Fibroblast of pulmonary artery (primary cell): ENCODE data around the gene FASTKD1.
A peak's percentile ranks its signal among the peaks of the same experiment; 100 is the strongest.
"Not testable (repeated sequence)": the region's sequence is repeated elsewhere in the genome, so short reads cannot be mapped to it uniquely, and the experiment has no call there.

ENCODE experiments used
- DNase-seq: peaks from one replicate; pipeline ENCODE4 v3.0.0-alpha.2; 2010; ENCODE audit warnings: low read depth
- H3K4me3 ChIP-seq: replicated peaks from 2 replicates; pipeline ENCODE4 v1.5.1; 2011; ENCODE audit warnings: low read depth, mild to moderate bottlenecking, control low read depth, low read length, moderate library complexity
- TF ChIP-seq, protein P1 (sequence below): IDR thresholded peaks from 2 replicates; pipeline ENCODE4 v1.5.1; 2011; ENCODE audit warnings: mild to moderate bottlenecking, control low read depth, low read length, inconsistent platforms; ENCODE audit errors: missing control alignments

FASTKD1 gene

DNA sequence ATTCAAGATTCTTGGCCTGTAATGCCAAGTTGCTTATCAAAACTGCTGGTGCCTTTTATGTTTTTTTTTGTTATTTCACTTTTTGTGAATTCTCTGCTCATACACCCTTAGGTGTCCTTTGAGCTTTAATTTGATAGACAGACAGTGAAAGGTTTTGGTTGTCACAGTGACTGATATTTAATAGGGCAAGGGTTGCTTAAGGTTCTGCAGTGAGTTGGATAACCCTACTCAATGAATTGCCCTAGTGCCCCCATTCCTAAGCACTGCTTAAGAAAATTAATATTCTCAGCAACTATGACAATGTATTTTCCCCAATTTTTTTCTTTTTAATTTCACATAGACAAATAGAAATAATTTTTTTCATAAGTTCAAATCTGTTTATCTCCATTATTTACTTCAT, 25.9 kb upstream of the FASTKD1 start:
- TF ChIP-seq, protein P1, sequence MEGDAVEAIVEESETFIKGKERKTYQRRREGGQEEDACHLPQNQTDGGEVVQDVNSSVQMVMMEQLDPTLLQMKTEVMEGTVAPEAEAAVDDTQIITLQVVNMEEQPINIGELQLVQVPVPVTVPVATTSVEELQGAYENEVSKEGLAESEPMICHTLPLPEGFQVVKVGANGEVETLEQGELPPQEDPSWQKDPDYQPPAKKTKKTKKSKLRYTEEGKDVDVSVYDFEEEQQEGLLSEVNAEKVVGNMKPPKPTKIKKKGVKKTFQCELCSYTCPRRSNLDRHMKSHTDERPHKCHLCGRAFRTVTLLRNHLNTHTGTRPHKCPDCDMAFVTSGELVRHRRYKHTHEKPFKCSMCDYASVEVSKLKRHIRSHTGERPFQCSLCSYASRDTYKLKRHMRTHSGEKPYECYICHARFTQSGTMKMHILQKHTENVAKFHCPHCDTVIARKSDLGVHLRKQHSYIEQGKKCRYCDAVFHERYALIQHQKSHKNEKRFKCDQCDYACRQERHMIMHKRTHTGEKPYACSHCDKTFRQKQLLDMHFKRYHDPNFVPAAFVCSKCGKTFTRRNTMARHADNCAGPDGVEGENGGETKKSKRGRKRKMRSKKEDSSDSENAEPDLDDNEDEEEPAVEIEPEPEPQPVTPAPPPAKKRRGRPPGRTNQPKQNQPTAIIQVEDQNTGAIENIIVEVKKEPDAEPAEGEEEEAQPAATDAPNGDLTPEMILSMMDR: no peak
- no peak for DNase-seq
- no peak overlapping the region for H3K4me3 ChIP-seq

DNA sequence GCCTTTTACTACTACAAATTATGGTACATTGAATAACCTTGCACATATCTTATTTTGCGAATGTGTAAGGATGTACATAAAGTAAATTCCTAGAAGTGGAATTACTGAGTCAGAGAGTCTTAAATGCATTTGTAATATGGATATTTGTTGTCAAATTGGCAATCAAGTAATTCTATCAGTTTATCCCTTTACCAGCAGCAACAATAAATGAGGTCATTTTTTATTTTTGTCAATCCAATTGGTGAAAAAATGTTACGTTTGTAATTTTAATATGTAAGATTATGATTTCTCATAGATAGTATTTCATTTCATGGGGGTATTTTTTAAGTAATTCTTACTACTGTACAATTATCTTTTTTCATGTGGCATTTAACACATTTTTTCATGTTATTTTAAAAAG, 25.3 kb upstream of the FASTKD1 start:
- no peak overlapping the region for H3K4me3 ChIP-seq
- TF ChIP-seq, protein P1: no peak

DNA sequence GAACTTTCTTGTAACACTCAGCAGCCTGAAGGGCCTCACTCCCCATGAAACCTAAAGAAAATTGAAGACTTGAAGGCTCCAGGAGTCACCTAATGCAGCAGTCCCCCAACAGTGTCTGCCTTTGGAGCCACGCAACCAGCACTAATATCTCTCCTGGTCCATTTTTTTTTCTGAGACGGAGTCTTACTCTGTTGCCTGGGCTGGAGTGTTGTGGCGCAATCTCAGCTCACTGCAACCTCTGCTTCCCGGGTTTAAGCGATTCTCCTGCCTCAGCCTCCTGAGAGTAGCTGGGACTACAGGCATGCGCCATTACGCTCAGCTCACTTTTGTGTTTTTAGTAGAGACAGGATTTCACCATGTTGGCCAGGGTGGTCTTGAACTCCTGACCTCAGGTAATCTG, 22.9 kb upstream of the FASTKD1 start:
- DNase-seq, H3K4me3 ChIP-seq: not testable (repeated sequence)

More for the DNA sequence above, 25.3 kb upstream of the FASTKD1 start:
- no peak for DNase-seq

DNA sequence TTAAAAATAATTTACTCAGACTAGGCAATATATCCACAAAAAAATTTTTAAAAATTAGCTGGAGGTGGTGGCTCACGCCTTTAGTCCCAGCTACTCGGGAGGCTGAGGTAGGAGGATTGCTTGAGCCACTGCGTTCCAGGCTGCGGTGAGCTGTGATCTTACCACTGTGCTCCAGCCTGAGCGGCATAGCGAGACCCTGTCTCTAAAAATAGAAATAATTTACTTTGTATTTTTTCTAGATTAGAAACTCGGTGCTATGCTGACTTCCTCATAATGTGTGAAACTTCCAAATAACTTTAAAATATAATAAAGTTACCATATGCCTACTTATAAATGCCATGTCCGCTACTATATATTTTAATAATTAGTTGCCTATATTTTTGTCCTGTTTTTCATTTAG, 17.1 kb upstream of the FASTKD1 start:
- no peak for DNase-seq
- TF ChIP-seq, protein P1: no peak
- H3K4me3 ChIP-seq: no peak overlapping the region

DNA sequence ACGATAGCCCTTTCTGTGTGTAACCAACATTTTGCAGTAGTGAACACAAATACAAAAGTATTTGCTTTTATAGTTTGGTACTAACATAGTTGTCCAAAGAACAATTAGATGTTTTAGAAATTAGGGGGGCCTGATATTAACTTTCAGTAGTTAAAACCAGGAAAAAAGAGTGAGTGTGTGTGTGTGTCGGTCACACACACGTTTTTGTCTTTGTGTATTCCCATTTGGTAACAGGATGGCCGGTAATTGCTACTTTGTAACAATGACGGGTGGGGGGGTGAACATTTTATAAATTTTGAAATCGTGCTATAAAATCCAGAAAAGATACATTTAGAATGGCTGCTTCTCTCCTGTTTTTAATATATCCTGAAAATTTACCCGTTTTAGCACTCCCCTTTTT, 12.0 kb upstream of the FASTKD1 start:
- H3K4me3 ChIP-seq: peak overlapping the region; percentile 72
- TF ChIP-seq, protein P1: no peak
- no peak for DNase-seq

DNA sequence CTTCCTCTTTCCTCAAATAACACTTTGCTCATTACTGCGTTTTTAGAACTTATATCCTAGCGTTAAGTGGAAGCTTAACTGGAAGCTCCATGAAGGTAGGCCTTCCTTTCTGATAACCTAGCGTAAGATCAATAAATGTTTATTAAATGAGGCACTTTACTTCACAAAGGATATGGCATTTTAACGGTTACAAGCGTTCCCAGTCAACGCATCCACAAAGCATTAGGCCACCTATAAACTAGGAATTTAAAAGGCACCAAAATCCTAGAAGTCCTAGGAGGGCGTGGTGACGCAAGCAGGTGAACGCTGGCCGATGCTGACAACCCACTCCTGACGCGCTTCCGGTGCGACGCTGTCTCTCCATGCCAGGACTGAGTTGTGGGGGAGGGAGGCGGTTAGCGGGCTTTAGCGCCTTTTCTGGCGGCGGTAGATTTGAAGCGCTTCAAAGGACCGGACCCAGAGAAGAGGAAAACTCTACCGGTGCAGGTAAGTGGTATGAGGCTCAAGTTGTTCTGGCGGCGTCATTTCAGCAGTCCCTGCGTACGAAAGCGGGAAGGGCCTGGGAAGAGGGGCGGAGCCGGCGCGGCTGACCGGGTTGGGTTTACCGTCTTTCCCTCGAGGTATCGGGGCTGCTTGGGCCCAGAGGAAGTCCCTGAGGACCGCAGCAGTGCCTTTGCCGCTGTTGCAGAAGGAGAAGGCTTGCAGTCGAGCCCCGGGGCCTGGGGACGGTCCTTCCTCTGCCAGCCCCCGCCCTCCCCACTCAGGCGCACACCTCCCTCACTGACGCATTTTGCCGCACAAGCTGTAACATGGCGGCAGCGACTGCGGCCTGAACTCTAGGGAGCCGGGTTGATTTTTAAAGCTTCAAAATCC, 10.6 kb upstream of the FASTKD1 start, which contains the start of gene PPIG:
Gene PPIG, plus strand, starts transcription at position 347 of the 873 bp plus-strand sequence. CDS start 19,691 bp downstream, outside the sequence.
- H3K4me3 ChIP-seq: peak within 1 kb of the TSS; percentile 72
- TF ChIP-seq, protein P1: no peak
- DNase-seq: peak; percentile 95

DNA sequence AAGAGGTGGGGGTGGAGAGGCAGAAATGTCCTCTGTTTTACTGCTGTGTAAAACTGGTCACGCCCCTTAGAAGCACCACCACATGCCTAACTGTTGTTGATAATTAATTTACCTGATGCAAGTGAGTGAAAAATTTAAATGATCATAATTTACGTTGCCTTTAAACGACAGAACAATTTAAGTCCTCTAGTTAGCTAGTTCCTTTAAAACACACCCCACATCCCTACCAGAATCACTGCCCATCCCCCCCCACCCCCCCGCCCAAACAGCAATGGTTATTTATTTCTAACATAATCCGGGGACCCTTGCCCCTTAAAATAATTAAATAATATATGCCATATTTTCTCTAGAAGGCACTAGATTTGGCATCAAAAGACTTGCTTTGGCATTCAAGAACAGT, 9.9 kb upstream of the FASTKD1 start:
- no peak for DNase-seq
- TF ChIP-seq, protein P1: no peak
- no peak overlapping the region for H3K4me3 ChIP-seq

DNA sequence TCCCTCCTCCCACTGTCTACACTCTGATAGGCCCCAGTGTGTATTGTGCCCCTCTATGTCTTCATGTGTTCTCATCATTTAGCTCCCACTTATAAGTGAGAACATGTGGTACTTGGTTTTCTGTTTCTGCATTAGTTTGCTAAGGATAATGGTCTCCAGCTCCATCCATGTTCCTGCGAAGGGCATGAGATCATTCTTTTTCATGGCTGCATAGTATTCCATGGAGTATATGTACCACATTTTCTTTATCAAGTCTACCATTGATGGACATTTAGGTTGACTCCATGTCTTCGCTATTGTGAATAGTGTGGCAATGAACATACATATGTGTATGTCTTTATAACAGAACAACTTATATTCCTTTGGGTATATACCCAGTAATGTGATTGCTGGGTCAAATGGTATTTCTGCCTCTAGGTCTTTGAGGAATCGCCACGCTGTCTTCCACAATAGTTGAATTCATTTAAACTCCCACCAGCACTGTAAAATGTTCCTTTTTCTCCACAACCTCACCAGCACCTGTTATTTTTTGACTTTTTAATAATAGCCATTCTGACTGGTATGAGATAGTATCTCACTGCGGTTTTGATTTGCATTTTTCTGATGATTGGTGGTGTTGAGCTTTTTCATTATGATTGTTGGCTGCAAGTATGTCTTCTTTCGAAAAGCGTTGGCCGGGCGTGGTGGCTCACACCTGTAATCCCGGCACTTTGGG, 9.0 kb upstream of the FASTKD1 start:
- not testable (repeated sequence) for DNase-seq, H3K4me3 ChIP-seq
